Fibroblast of the aortic adventitia (primary cell): ENCODE measurements around the gene NHS. TPM values are rescaled to one million over a fixed set of nuclear protein-coding genes. Genes with fewer than 3 reads are reported as not detected.

Experiments
- DNase-seq: peaks from one replicate; pipeline ENCODE4 v3.0.0-alpha.2; 2010; ENCODE audit warnings: low read depth
- H3K4me3 ChIP-seq: 2 replicates; pipeline ENCODE4 v1.5.1; 2011; ENCODE audit warnings: low read depth, mild to moderate bottlenecking, control low read depth, low read length, moderate library complexity
- CTCF ChIP-seq: IDR thresholded peaks from 2 replicates; pipeline ENCODE4 v1.5.1; 2011; ENCODE audit warnings: mild to moderate bottlenecking, low read length, control low read depth, inconsistent platforms; ENCODE audit not compliant: insufficient read depth
- total RNA-seq: library from RNA; depleted of rRNA; stranded (reverse); fragments of >200 nt; gene quantifications from 2 replicates; pipeline ENCODE4 v1.2.3, GENCODE V29; 2012; ENCODE audit warnings: low replicate concordance

NHS gene
- total RNA-seq, 1 donor: 11.6 TPM

DNA sequence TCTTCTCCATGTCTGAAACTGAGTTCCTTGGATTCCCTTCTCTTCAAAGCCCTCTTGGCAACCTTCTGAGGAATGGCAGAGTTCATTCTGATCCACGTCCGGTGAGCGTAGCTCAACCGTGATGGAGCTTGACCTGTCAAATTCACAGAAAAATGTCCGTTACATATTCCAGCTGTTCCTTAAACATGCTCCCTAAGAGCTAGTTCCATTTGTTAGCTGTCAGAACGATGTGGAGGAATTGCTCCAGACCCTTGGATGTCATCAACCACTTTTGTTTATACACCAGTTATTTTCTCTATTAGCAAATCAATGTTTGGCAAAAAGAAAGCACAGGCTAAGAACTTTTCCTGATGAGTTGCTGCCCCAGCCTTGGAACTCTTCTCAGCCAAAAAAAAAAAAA, 50.1 kb downstream of the NHS start:
- peak; percentile 52 for DNase-seq
- TF ChIP-seq CTCF: no peak
- no peak overlapping the region for H3K4me3 ChIP-seq

- peak; percentile 14 for DNase-seq
- H3K4me3 ChIP-seq: no peak overlapping the region
- TF ChIP-seq CTCF: no peak
These were observed 50.6 kb downstream of the NHS start for GRCh38 chrX:17425551-17425950.

DNA sequence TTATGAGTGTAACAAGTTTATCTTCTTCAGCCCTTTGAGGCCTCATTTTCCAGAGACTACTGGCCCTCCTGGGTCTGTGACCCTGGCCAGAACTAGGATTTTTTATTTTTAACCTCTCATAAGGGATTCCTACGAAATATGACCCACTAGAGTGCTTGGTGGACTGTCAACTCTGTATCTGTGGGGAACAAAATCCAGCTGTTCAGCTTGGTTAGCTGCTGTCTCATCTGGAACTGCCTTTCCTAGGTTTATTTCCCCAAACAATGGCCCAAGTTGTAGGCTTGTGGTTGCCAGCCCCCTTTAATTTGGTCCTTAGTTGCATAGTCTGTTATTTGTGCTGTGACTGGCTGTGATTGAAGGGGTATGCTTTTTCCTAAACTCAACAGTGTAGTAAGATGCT, 56.2 kb downstream of the NHS start:
- TF ChIP-seq CTCF: no peak
- DNase-seq: no peak

DNA sequence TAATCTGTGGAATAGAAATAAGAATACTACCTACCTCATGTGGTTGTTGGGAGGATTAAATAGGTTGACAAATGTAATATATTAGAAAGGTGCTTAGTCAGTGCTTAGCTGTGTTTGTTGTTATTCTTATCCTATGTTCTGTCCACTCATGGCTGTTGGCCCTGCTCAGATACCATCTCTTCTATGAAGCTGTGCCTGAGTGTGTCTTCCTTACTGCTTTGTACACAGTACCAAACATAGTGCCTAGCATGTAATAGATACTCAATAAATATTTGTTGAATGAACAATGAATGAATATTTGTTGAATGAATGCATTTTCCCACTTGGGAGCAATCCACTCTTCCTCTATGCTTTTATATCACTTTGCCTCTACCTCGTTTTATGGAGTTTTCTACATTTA, 57.2 kb downstream of the NHS start:
- no peak for DNase-seq
- no peak for TF ChIP-seq CTCF
- H3K4me3 ChIP-seq: no peak overlapping the region

More for the DNA sequence above, 56.2 kb downstream of the NHS start:
- no peak overlapping the region for H3K4me3 ChIP-seq

- no peak for TF ChIP-seq CTCF
These were observed 59.0 kb downstream of the NHS start for GRCh38 chrX:17433965-17434364.

GRCh38 chrX:17435476-17435875, 60.5 kb downstream of the NHS start:
- no peak for TF ChIP-seq CTCF
- no peak overlapping the region for H3K4me3 ChIP-seq
- DNase-seq: no peak

More at GRCh38 chrX:17433965-17434364, 59.0 kb downstream of the NHS start:
- no peak overlapping the region for H3K4me3 ChIP-seq
- DNase-seq: no peak

GRCh38 chrX:17438221-17438620, 63.2 kb downstream of the NHS start:
- H3K4me3 ChIP-seq: no peak overlapping the region
- DNase-seq: no peak
- TF ChIP-seq CTCF: no peak
